ENCODE measurements around the gene CXCR1.
"Not testable (repeated sequence)": the region's sequence is repeated elsewhere in the genome, so short reads cannot be mapped to it uniquely, and the experiment has no call there.

CXCR1 gene

GRCh38 chr2:218123986-218124385 is 42.8 kb downstream of the CXCR1 start (continued):
- TF ChIP-seq ZNF639 (tag by site-specific recombination; IDR thresholded peaks at IDR 0.05) (no peak), ZNF792 (tag by site-specific recombination; IDR thresholded peaks at IDR 0.05) (no peak), ZNF654 (tag by site-specific recombination; IDR thresholded peaks at IDR 0.05; ENCODE audit: low read depth) (no peak), REST (tag by site-specific recombination; IDR thresholded peaks at IDR 0.05) (no peak), ZNF10 (tag by site-specific recombination; IDR thresholded peaks at IDR 0.05) (no peak), ZNF488 (tag by site-specific recombination; IDR thresholded peaks at IDR 0.05) (no peak), ZNF768 (tag by site-specific recombination; IDR thresholded peaks at IDR 0.05) (no peak), RBAK (tag by site-specific recombination; IDR thresholded peaks at IDR 0.05) (no peak), ZNF513 (tag by site-specific recombination; IDR thresholded peaks at IDR 0.05) (no peak), ZNF514 (tag by site-specific recombination; IDR thresholded peaks at IDR 0.05) (no peak), ZSCAN5A (tag by site-specific recombination; IDR thresholded peaks at IDR 0.05) (no peak), ZNF580 (tag by site-specific recombination; IDR thresholded peaks at IDR 0.05) (no peak), ZNF521 (tag by site-specific recombination; IDR thresholded peaks at IDR 0.05) (no peak)

- H3K27ac ChIP-seq (ENCODE audit: extremely low read depth, low read depth, low read length); H3K9me3 ChIP-seq (ENCODE audit: control insufficient read depth, insufficient read depth, low read depth, low read length); H3K4me1 ChIP-seq (ENCODE audit: control insufficient read depth, insufficient read depth, low read length); H3K36me3 ChIP-seq (ENCODE audit: control insufficient read depth in 2 of 2, insufficient read depth in 1 of 2, low read length in 2 of 2); POLR2A ChIA-PET; H3K4me3 ChIP-seq (ENCODE audit: low read depth, low read length): not testable (repeated sequence)
- peak; percentile 91 for TF ChIP-seq SETDB1 (IDR thresholded peaks at IDR 0.05; ENCODE audit: insufficient read length, low read length)
- CTCF ChIA-PET, result interaction anchor here (0.7 kb wide), 1 partner anchor 298 kb away, joined by 4 read pairs; no protein-coding TSS in a partner anchor
Observed at GRCh38 chr2:218122286-218122685, 44.5 kb downstream of the CXCR1 start.

GRCh38 chr2:218121789-218122188 is 45.0 kb downstream of the CXCR1 start:
- H3K9me3 ChIP-seq (ENCODE audit: control insufficient read depth, insufficient read depth, low read depth, low read length); POLR2A ChIA-PET; H3K4me3 ChIP-seq (ENCODE audit: low read depth, low read length); H3K27ac ChIP-seq (ENCODE audit: extremely low read depth, low read depth, low read length); H3K4me1 ChIP-seq (ENCODE audit: control insufficient read depth, insufficient read depth, low read length); H3K36me3 ChIP-seq (ENCODE audit: control insufficient read depth in 2 of 2, insufficient read depth in 1 of 2, low read length in 2 of 2): not testable (repeated sequence)
- CTCF ChIA-PET, result interaction anchor here (1.0 kb wide), 1 partner anchor 336 kb away, joined by 3 read pairs; no protein-coding TSS in a partner anchor

All from HEK293 (cell line).